ENCODE data around the gene SNN. TPM values are rescaled to one million over a fixed set of nuclear protein-coding genes. Genes with fewer than 3 reads are reported as not detected.

Gene SNN
- total and polyA plus RNA-seq, 2 of the 8 experiments (the other 6 are each of a cell fraction or from before 2014, with no cell fraction given), result 37.4 to 66.9 TPM

- Histone ChIP-seq H3K14ac (ENCODE audit: insufficient read length) (no peak overlapping the region), H3K23ac (ENCODE audit: insufficient read length) (no peak overlapping the region), H3K27ac (ENCODE audit: low read depth, low read length) (no peak overlapping the region), H2BK120ac (replicated peaks; ENCODE audit: low read depth, low read length) (no peak overlapping the region), H3K79me2 (ENCODE audit: control insufficient read depth in 1 of 2, insufficient read depth in 2 of 2, low read length in 2 of 2) (no peaks in the 10 kb centered on the region), H2BK12ac (ENCODE audit: low read depth, low read length) (no peak overlapping the region), H3K4me1 (replicated peaks in 1 of 4; ENCODE audit: control insufficient read depth in 3 of 4, insufficient read depth in 4 of 4, low read length in 3 of 4) (no peaks in the 10 kb centered on the region), H3K18ac (ENCODE audit: extremely low read depth, low read length) (no peak overlapping the region), H3K4me3 (ENCODE audit: extremely low read depth in 1 of 4, insufficient read depth in 2 of 4, low read depth in 3 of 4, low read length in 4 of 4) (no peak overlapping the region), H2BK20ac (ENCODE audit: low read length) (no peak overlapping the region), H3K4me2 (ENCODE audit: insufficient read depth in 1 of 2, low read depth in 2 of 2, low read length in 2 of 2) (no peak overlapping the region), H2BK15ac (ENCODE audit: low read length) (no peak overlapping the region), H4K5ac (ENCODE audit: insufficient read length, low read depth, low read length) (no peak overlapping the region), H2AK5ac (ENCODE audit: low read depth, low read length) (no peak overlapping the region), H2AFZ (ENCODE audit: low read length) (no peak overlapping the region), H3K56ac (replicated peaks; ENCODE audit: insufficient read length, low read depth, low read length) (no peak overlapping the region), H4K91ac (replicated peaks; ENCODE audit: insufficient read length, low read length) (no peak overlapping the region), H3K4ac (replicated peaks; ENCODE audit: insufficient read length, low read depth, low read length) (no peak overlapping the region), H3K79me1 (ENCODE audit: low read depth, low read length) (no peaks in the 10 kb centered on the region), H3K23me2 (ENCODE audit: low read depth, low read length) (no peaks in the 10 kb centered on the region), H3K9ac (replicated peaks in 1 of 4; ENCODE audit: extremely low read depth in 1 of 4, low read depth in 3 of 4, low read length in 3 of 4) (no peak overlapping the region), H4K20me1 (replicated peaks in 1 of 2; ENCODE audit: control insufficient read depth in 1 of 2, insufficient read depth in 2 of 2, low read length in 2 of 2) (peaks cover 0 to 2% of the 10 kb centered on the region in 2 experiments), H3K36me3 (ENCODE audit: control insufficient read depth in 2 of 4, insufficient read depth in 4 of 4, low read length in 3 of 4) (peaks cover 0 to 20% (median 8%) of the 10 kb centered on the region in 4 experiments; a peak in 4 of 8 replicates), H4K8ac (ENCODE audit: extremely low read depth, insufficient read depth, low read length) (no peak overlapping the region), H3K9me3 (ENCODE audit: insufficient read depth in 2 of 2, low read depth in 1 of 2, low read length in 1 of 2) (no peaks in the 10 kb centered on the region), H3K27me3 (replicated peaks in 1 of 4; ENCODE audit: control insufficient read depth in 3 of 4, extremely low read depth in 1 of 4, insufficient read depth in 3 of 4, low read length in 3 of 4) (no peaks in the 10 kb centered on the region), H2BK5ac (ENCODE audit: low read depth, low read length) (no peak overlapping the region)
- 80% methylated on average over 3 of the region's 3 CpGs; no CpG with 5 or more reads in 1 of the 2 experiments for WGBS, 2 experiments (ENCODE audit: extremely low coverage in 1 of 2, insufficient coverage in 1 of 2, insufficient read length in 1 of 2, insufficient replicate concordance in 2 of 2, low coverage in 1 of 2, low lambda C conversion rate in 2 of 2, missing lambda C conversion rate in 1 of 2)
- POLR2A ChIA-PET (ENCODE audit: partially characterized antibody), result interaction anchor here (1.7 kb wide), 1 partner anchor 12 kb away, joined by 3 read pairs; no protein-coding TSS in a partner anchor
- CTCF ChIA-PET (ENCODE audit: partially characterized antibody), result interaction anchor here (0.6 to 0.7 kb wide), 2 partner anchors 190 to 249 kb away, joined by 3 read pairs; no protein-coding TSS in a partner anchor
- DNase-seq (ENCODE audit: low read depth in 1 of 2, low spot score in 2 of 2), result no peak
- FAIRE-seq, result no peak
- TF ChIP-seq NRF1 (IDR thresholded peaks at IDR 0.05; ENCODE audit: low read depth, low read length) (no peak), BACH1 (IDR thresholded peaks at IDR 0.05; ENCODE audit: low read length) (no peak), TAF7 (optimal IDR thresholded peaks at IDR 0.05; ENCODE audit: borderline replicate concordance, low read depth, low read length) (no peak), HDAC6 (IDR thresholded peaks at IDR 0.05; ENCODE audit: low read depth, low read length) (no peak)
Measured at GRCh38 chr16:11722468-11722808, 54.2 kb downstream of the SNN start.
